ENCODE results near the gene LYPD6.

The LYPD6 gene

GRCh38 chr2:149353421-149353820, 23.0 kb downstream of the LYPD6 start:
- FAIRE-seq, result no peak

- no peak for FAIRE-seq
Measured at GRCh38 chr2:149355716-149356422, 25.5 kb downstream of the LYPD6 start.

- no peak for FAIRE-seq
Measured at GRCh38 chr2:149357058-149357457, 26.7 kb downstream of the LYPD6 start.

GRCh38 chr2:149360106-149360505, 29.7 kb downstream of the LYPD6 start:
- FAIRE-seq, result no peak

- FAIRE-seq, result no peak
Measured at GRCh38 chr2:149363958-149364357, 33.6 kb downstream of the LYPD6 start.

- FAIRE-seq, result no peak
Measured at GRCh38 chr2:149364839-149365238, 34.5 kb downstream of the LYPD6 start.

- FAIRE-seq, result no peak
Measured at GRCh38 chr2:149365931-149366583, 35.7 kb downstream of the LYPD6 start.

- no peak for FAIRE-seq
Measured at GRCh38 chr2:149370061-149370775, 39.8 kb downstream of the LYPD6 start.

GRCh38 chr2:149371476-149371875, 41.1 kb downstream of the LYPD6 start:
- no peak for FAIRE-seq

- FAIRE-seq, result no peak
Measured at GRCh38 chr2:149375801-149376361, 45.5 kb downstream of the LYPD6 start.

- no peak for FAIRE-seq
Measured at GRCh38 chr2:149380205-149380604, 49.8 kb downstream of the LYPD6 start.

- FAIRE-seq, result peak; percentile 86
Measured at GRCh38 chr2:149383340-149383739, 53.0 kb downstream of the LYPD6 start.

- FAIRE-seq, result no peak
Measured at GRCh38 chr2:149385350-149385749, 55.0 kb downstream of the LYPD6 start.

GRCh38 chr2:149387411-149387810, 57.0 kb downstream of the LYPD6 start:
- no peak for FAIRE-seq

- no peak for FAIRE-seq
Measured at GRCh38 chr2:149388120-149388816, 57.9 kb downstream of the LYPD6 start.

GRCh38 chr2:149389506-149390167, 59.2 kb downstream of the LYPD6 start:
- FAIRE-seq, result no peak

GRCh38 chr2:149393614-149394013, 63.2 kb downstream of the LYPD6 start:
- no peak for FAIRE-seq

GRCh38 chr2:149394864-149395263, 64.5 kb downstream of the LYPD6 start:
- no peak for FAIRE-seq

- FAIRE-seq, result no peak
Measured at GRCh38 chr2:149399934-149400615, 69.7 kb downstream of the LYPD6 start.

GRCh38 chr2:149400997-149401396, 70.6 kb downstream of the LYPD6 start:
- FAIRE-seq, result no peak

GRCh38 chr2:149409506-149409905, 79.1 kb downstream of the LYPD6 start:
- FAIRE-seq, result no peak

Data from endometrium (tissue), 2 donors.